Measurements from ENCODE around the gene CEP85L. TPM values are rescaled to one million over a fixed set of nuclear protein-coding genes. Genes with fewer than 3 reads are reported as not detected.

Gene CEP85L
- total and polyA plus RNA-seq, 2 experiments from 2014 or later: 9.1 to 10.1 TPM

GRCh38 chr6:118672678-118673077 is 21.3 kb upstream of the CEP85L start:
- no peaks in the 10 kb centered on the region for H3K27me3 Mint-ChIP-seq (ENCODE audit: insufficient read depth, low read depth, poor library complexity)
- H3K4me3 Mint-ChIP-seq: no peak overlapping the region
- H3K4me1 Mint-ChIP-seq: no peaks in the 10 kb centered on the region
- H3K36me3 Mint-ChIP-seq (ENCODE audit: low read depth): no peaks in the 10 kb centered on the region
- DNase-seq (ENCODE audit: low spot score) (no peak), ATAC-seq (no peak)
- H3K9me2 ChIP-seq (ENCODE audit: insufficient read depth): peaks cover 3% of the 10 kb centered on the region; the same call in 1 of the 2 replicates
- no peaks in the 10 kb centered on the region for H3K9me3 Mint-ChIP-seq
- no peak overlapping the region for H3K4me3 ChIP-seq
- H3K4me1 ChIP-seq (ENCODE audit: insufficient read depth): no peaks in the 10 kb centered on the region
- no peak overlapping the region for H3K27ac Mint-ChIP-seq
- no peaks in the 10 kb centered on the region for H3K27me3 ChIP-seq (ENCODE audit: insufficient read depth)
- TF ChIP-seq ZNF331 (CRISPR knock-in tag; IDR thresholded peaks at IDR 0.05; ENCODE audit: low read depth): no peak
- no peak for TF ChIP-seq ZNF114 (CRISPR knock-in tag; IDR thresholded peaks at IDR 0.05)
- TF ChIP-seq POLR2AphosphoS5 (IDR thresholded peaks at IDR 0.05; ENCODE audit: low read depth): no peak
- TF ChIP-seq EZH2phosphoT487 (IDR thresholded peaks at IDR 0.05; ENCODE audit: unreplicated experiment): no peak
- TF ChIP-seq REST (IDR thresholded peaks at IDR 0.05; ENCODE audit: unreplicated experiment): no peak
- H4K20me1 ChIP-seq (replicated peaks; ENCODE audit: insufficient read depth): no peaks in the 10 kb centered on the region
- no peaks in the 10 kb centered on the region for H3K79me2 ChIP-seq (replicated peaks; ENCODE audit: insufficient read depth)
- H3F3A ChIP-seq (replicated peaks; ENCODE audit: low read depth): no peaks in the 10 kb centered on the region
- H2AFZ ChIP-seq: no peak overlapping the region
- H3K36me3 ChIP-seq (ENCODE audit: insufficient read depth): no peaks in the 10 kb centered on the region
- no peak overlapping the region for H3K4me2 ChIP-seq
- no peak overlapping the region for H3K27ac ChIP-seq (ENCODE audit: low read depth)

GRCh38 chr6:118669561-118669960 is 18.2 kb upstream of the CEP85L start:
- Histone ChIP-seq H3K4me1 (ENCODE audit: insufficient read depth) (no peaks in the 10 kb centered on the region), H3K9me2 (ENCODE audit: insufficient read depth) (no peaks in the 10 kb centered on the region; the same call in 1 of the 2 replicates), H2AFZ (no peak overlapping the region; the same call in 1 of the 2 replicates), H3K27ac (ENCODE audit: low read depth) (no peak overlapping the region), H3K27me3 (ENCODE audit: insufficient read depth) (no peaks in the 10 kb centered on the region), H3K36me3 (ENCODE audit: insufficient read depth) (no peaks in the 10 kb centered on the region), H3K4me3 (no peak overlapping the region), H3F3A (replicated peaks; ENCODE audit: low read depth) (no peaks in the 10 kb centered on the region), H4K20me1 (replicated peaks; ENCODE audit: insufficient read depth) (no peaks in the 10 kb centered on the region), H3K4me2 (no peak overlapping the region), H3K79me2 (replicated peaks; ENCODE audit: insufficient read depth) (no peaks in the 10 kb centered on the region)
- ATAC-seq (no peak), DNase-seq (ENCODE audit: low spot score) (no peak)
- TF ChIP-seq ETS1 (IDR thresholded peaks at IDR 0.05) (no peak), EZH2 (IDR thresholded peaks at IDR 0.05; ENCODE audit: low read depth, unreplicated experiment) (no peak), REST (IDR thresholded peaks at IDR 0.05; ENCODE audit: unreplicated experiment) (no peak), EZH2phosphoT487 (IDR thresholded peaks at IDR 0.05; ENCODE audit: unreplicated experiment) (no peak), JUNB (IDR thresholded peaks at IDR 0.05; ENCODE audit: unreplicated experiment) (no peak), CTCF (conservative IDR thresholded peaks at IDR 0.05; ENCODE audit: low read depth in 2 of 2) (no peak)
- Mint-ChIP-seq H3K4me1 (no peaks in the 10 kb centered on the region), H3K4me3 (no peak overlapping the region), H3K27ac (no peak overlapping the region), H3K36me3 (ENCODE audit: low read depth) (no peaks in the 10 kb centered on the region), H3K27me3 (ENCODE audit: insufficient read depth, low read depth, poor library complexity) (no peaks in the 10 kb centered on the region), H3K9me3 (no peaks in the 10 kb centered on the region)
